Activated CD4-positive, alpha-beta T cell treated with anti-CD3 and anti-CD28 coated beads, Interleukin-2, amount 10 ng/mL, durations not matched to agents 7 days and 5 days (primary cell): ENCODE measurements around the gene NAALADL1. TPM values are rescaled to one million over a fixed set of nuclear protein-coding genes. Genes with fewer than 3 reads are reported as not detected.
A peak's percentile ranks its signal among the peaks of the same experiment; 100 is the strongest.

ENCODE experiments used
- CTCF ChIA-PET: fragments of 350-600 bp; sonication (Branson Sonifier 250); formaldehyde crosslinking; loops from one replicate; lab custom pipeline; 2021; ENCODE audit warnings: antibody characterized with exemption; lab: Charles Lee
- POLR2A ChIA-PET: fragments of 350-600 bp; sonication (Branson Sonifier 250); formaldehyde crosslinking; loops from one replicate; lab custom pipeline; 2021; ENCODE audit warnings: antibody characterized with exemption; lab: Charles Lee
- DNase-seq: peaks from one replicate; pipeline ENCODE4 v3.0.0-alpha.2; 2020
- H3K27ac Mint-ChIP-seq: one replicate; pipeline ENCODE4 v1.8.0; 2021; ENCODE audit warnings: mild to moderate bottlenecking, moderate library complexity, mixed read lengths
- H3K27me3 Mint-ChIP-seq: one replicate; pipeline ENCODE4 v1.8.0; 2021; ENCODE audit warnings: mixed read lengths
- H3K36me3 Mint-ChIP-seq: one replicate; pipeline ENCODE4 v1.8.0; 2021; ENCODE audit warnings: low read depth, mixed read lengths
- H3K4me1 Mint-ChIP-seq: one replicate; pipeline ENCODE4 v1.8.0; 2021; ENCODE audit warnings: mixed read lengths
- H3K4me3 Mint-ChIP-seq: one replicate; pipeline ENCODE4 v1.8.0; 2021; ENCODE audit warnings: mild to moderate bottlenecking, moderate library complexity, mixed read lengths
- H3K9me3 Mint-ChIP-seq: one replicate; pipeline ENCODE4 v1.8.0; 2021; ENCODE audit warnings: mixed read lengths
- total RNA-seq, 2 experiments: library from RNA; stranded (reverse); gene quantifications; one replicate each; pipeline ENCODE4 v1.2.3, GENCODE V29; 2021

Gene NAALADL1
- total RNA-seq, 2 experiments from 2014 or later: 6.3 to 7.3 TPM

DNA sequence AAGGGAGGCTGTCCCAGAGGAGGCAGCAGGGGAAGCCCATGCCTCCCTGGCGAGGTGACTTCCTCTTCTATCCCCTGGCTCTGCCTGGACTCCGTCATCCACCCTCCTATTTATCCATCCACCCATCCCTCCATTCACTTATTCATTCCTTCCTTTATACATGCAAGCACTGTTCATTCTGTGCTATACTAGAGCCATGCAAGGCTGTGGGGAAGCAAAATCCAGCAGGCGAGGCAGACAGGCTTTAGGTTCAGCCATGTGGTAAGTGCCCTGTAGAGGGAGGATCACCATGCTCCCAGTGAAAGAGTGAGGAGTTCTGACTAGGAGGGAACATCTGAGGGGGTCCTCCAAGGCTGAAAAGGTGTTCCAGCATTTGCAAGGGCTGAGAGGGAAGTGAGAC is 1.2 kb upstream of the NAALADL1 start:
- no peak overlapping the region for H3K27ac Mint-ChIP-seq
- no peaks in the 10 kb centered on the region for H3K9me3 Mint-ChIP-seq
- H3K4me3 Mint-ChIP-seq: no peak overlapping the region
- ChIA-PET POLR2A (no interaction called here), CTCF (interaction anchor here (1.2 kb wide), 2 partner anchors 10 to 19 kb away, joined by 3 read pairs; no protein-coding TSS in a partner anchor)
- peaks cover 18% of the 10 kb centered on the region for H3K4me1 Mint-ChIP-seq
- H3K36me3 Mint-ChIP-seq: no peaks in the 10 kb centered on the region
- no peak for DNase-seq
- peaks cover 3% of the 10 kb centered on the region for H3K27me3 Mint-ChIP-seq

DNA sequence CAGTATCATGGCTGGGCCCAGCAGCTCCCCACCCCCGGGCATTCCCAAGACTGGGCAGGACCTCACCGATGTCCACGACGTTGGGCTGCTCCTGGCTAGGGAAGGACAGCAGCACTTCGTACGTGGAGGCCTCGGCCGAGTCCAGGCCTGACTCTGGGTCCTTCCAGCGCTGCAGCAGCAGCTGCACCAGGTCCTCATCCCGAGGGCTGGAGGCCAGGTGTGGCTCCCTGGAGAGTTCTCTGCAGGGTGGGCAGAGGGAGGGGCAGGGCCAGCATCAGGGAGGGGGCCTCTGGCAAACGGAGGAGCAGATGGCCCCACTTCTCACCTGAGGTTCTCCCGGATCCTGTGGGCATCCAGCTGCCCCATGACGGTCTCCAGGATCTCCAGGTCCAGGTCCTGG is 341 bp downstream of the NAALADL1 start:
- POLR2A ChIA-PET: no interaction called here
- CTCF ChIA-PET: interaction anchor here (1.3 kb wide), 1 partner anchor 54 kb away, joined by 3 read pairs; the partner anchor contains the start of gene TM7SF2
- no peak for DNase-seq
- Mint-ChIP-seq H3K27me3 (peaks cover 3% of the 10 kb centered on the region), H3K36me3 (no peaks in the 10 kb centered on the region), H3K4me3 (no peak overlapping the region), H3K4me1 (peaks cover 33% of the 10 kb centered on the region), H3K27ac (no peak overlapping the region), H3K9me3 (no peaks in the 10 kb centered on the region)

DNA sequence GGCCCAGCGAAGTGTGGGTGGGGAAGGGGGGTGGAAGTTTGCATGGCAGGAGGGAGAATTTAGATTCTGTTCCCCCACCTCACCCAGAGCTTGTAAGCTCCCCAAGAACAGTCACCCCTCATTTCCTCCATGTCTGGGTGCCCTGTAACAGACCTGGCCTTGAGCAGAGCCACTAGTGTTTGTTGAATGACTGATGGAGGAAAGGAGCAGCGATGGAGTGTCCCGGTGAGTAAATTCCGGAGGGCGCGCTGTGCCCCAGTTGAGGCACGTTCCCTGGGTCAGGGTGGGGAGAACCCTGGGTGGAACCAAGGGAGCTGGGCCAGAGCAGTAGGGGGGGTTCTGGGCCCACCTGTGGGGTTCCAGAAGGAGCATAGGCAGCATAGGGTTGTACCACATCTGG is 827 bp downstream of the NAALADL1 start:
- no peak overlapping the region for H3K27ac Mint-ChIP-seq
- ChIA-PET POLR2A (no interaction called here), CTCF (interaction anchor here (1.3 kb wide), 2 partner anchors 29 to 54 kb away, joined by 3 to 4 read pairs; partner anchors contain the start of gene TM7SF2)
- no peaks in the 10 kb centered on the region for H3K36me3 Mint-ChIP-seq
- H3K4me1 Mint-ChIP-seq: peaks cover 33% of the 10 kb centered on the region
- H3K4me3 Mint-ChIP-seq: no peak overlapping the region
- DNase-seq: no peak
- no peaks in the 10 kb centered on the region for H3K9me3 Mint-ChIP-seq
- peaks cover 3% of the 10 kb centered on the region for H3K27me3 Mint-ChIP-seq

- DNase-seq: no peak
- POLR2A ChIA-PET: no interaction called here
- Mint-ChIP-seq H3K27ac (no peak overlapping the region), H3K4me3 (no peak overlapping the region), H3K9me3 (no peaks in the 10 kb centered on the region), H3K4me1 (peaks cover 33% of the 10 kb centered on the region), H3K36me3 (no peaks in the 10 kb centered on the region), H3K27me3 (peaks cover 3% of the 10 kb centered on the region)
- CTCF ChIA-PET: interaction anchor here (0.7 to 1.3 kb wide), 4 partner anchors 26 to 55 kb away, joined by 3 to 4 read pairs (median 4); partner anchors contain the start of genes CDCA5 and TM7SF2
Measured at GRCh38 chr11:65056999-65057398, 1.4 kb downstream of the NAALADL1 start.

DNA sequence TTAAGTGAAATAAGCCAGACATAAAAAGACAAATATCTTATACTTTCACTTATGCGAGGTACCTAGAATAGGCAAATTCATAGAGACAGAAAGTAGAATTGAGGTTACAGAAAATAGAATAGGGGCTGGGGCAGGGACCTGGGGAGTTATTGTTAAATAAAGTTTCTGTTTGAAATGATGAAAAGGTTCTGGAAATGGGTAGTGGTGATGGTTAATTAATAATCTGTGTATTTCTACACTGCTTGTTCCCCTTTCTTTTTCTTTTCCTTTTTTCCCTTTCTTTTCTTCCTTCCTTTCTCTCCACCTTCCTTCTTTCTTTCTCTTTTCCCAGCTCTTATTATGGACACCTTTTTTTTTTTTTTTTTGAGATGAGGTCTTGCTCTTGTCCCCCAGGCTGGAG is 2.8 kb downstream of the NAALADL1 start:
- DNase-seq: no peak
- ChIA-PET CTCF (interaction anchor here (1.1 kb wide), 1 partner anchor 22 kb away, joined by 4 read pairs; no protein-coding TSS in a partner anchor), POLR2A (no interaction called here)
- H3K9me3 Mint-ChIP-seq: no peaks in the 10 kb centered on the region
- peaks cover 25% of the 10 kb centered on the region for H3K4me1 Mint-ChIP-seq
- no peaks in the 10 kb centered on the region for H3K36me3 Mint-ChIP-seq
- peaks cover 3% of the 10 kb centered on the region for H3K27me3 Mint-ChIP-seq
- H3K27ac Mint-ChIP-seq: no peak overlapping the region
- no peak overlapping the region for H3K4me3 Mint-ChIP-seq

- Mint-ChIP-seq H3K4me3 (no peak overlapping the region), H3K4me1 (peaks cover 19% of the 10 kb centered on the region), H3K36me3 (no peaks in the 10 kb centered on the region), H3K27ac (peak overlapping the region; percentile 73), H3K27me3 (peaks cover 3% of the 10 kb centered on the region), H3K9me3 (no peaks in the 10 kb centered on the region)
- POLR2A ChIA-PET: interaction anchor here (0.6 to 1.1 kb wide), 2 partner anchors 28 to 153 kb away, joined by 3 to 5 read pairs; no protein-coding TSS in a partner anchor
- peak; percentile 21 for DNase-seq
- CTCF ChIA-PET: no interaction called here
Measured at GRCh38 chr11:65053827-65054508, 4.4 kb downstream of the NAALADL1 start.

DNA sequence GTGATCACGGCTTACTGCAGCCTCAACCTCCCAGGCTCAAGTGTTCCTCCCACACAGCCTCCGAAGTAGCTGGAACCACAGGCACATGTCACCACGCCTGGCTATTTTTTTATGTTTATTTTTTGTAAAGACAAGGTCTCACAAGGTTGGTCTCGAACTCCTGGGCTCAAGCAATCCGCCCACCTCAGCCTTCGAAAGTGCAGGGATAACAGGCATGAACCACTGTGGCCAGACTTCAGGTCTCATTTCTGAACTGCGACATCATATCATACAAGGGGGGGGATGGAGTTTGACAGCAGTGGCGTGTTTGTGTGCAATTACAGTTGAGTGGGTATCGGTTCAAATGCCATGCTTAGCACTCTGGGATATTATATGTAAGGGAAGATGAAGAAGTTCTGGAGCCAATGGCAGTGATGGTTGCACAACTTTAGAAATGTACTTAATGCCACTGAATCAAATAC is 6.9 kb downstream of the NAALADL1 start:
- CTCF ChIA-PET: interaction anchor here (1.2 kb wide), 1 partner anchor 31 kb away, joined by 5 read pairs; no protein-coding TSS in a partner anchor
- POLR2A ChIA-PET: no interaction called here
- peaks cover 38% of the 10 kb centered on the region for H3K4me1 Mint-ChIP-seq
- no peaks in the 10 kb centered on the region for H3K27me3 Mint-ChIP-seq
- no peak overlapping the region for H3K27ac Mint-ChIP-seq
- peaks cover 6% of the 10 kb centered on the region for H3K36me3 Mint-ChIP-seq
- no peak for DNase-seq
- H3K9me3 Mint-ChIP-seq: no peaks in the 10 kb centered on the region
- H3K4me3 Mint-ChIP-seq: no peak overlapping the region

GRCh38 chr11:65047581-65048422 is 10.6 kb downstream of the NAALADL1 start:
- Mint-ChIP-seq H3K27me3 (no peaks in the 10 kb centered on the region), H3K27ac (peak overlapping the region; percentile 86), H3K36me3 (peaks cover 19% of the 10 kb centered on the region), H3K9me3 (no peaks in the 10 kb centered on the region), H3K4me1 (peaks cover 37% of the 10 kb centered on the region), H3K4me3 (peak overlapping the region; percentile 68)
- CTCF ChIA-PET: interaction anchor here (1.1 to 1.2 kb wide), 2 partner anchors 19 to 33 kb away, joined by 3 read pairs; no protein-coding TSS in a partner anchor
- peak; percentile 20 for DNase-seq
- POLR2A ChIA-PET: no interaction called here

GRCh38 chr11:65045728-65046127 is 12.6 kb downstream of the NAALADL1 start:
- Mint-ChIP-seq H3K27me3 (no peaks in the 10 kb centered on the region), H3K27ac (no peak overlapping the region), H3K4me3 (no peak overlapping the region), H3K9me3 (no peaks in the 10 kb centered on the region), H3K4me1 (peaks cover 48% of the 10 kb centered on the region), H3K36me3 (peaks cover 25% of the 10 kb centered on the region)
- DNase-seq: no peak
- CTCF ChIA-PET: interaction anchor here (0.6 to 1.2 kb wide), 4 partner anchors 22 to 65 kb away, joined by 3 to 4 read pairs (median 3); partner anchors contain the start of gene ARL2
- POLR2A ChIA-PET: no interaction called here

GRCh38 chr11:65045061-65045460 is 13.3 kb downstream of the NAALADL1 start:
- no peaks in the 10 kb centered on the region for H3K9me3 Mint-ChIP-seq
- H3K27ac Mint-ChIP-seq: no peak overlapping the region
- H3K27me3 Mint-ChIP-seq: no peaks in the 10 kb centered on the region
- H3K4me1 Mint-ChIP-seq: peaks cover 52% of the 10 kb centered on the region
- no peak for DNase-seq
- H3K4me3 Mint-ChIP-seq: no peak overlapping the region
- CTCF ChIA-PET: interaction anchor here (0.9 to 1.2 kb wide), 3 partner anchors 31 to 66 kb away, joined by 3 to 4 read pairs (median 3); partner anchors contain the start of gene ARL2
- peaks cover 25% of the 10 kb centered on the region for H3K36me3 Mint-ChIP-seq
- POLR2A ChIA-PET: no interaction called here

DNA sequence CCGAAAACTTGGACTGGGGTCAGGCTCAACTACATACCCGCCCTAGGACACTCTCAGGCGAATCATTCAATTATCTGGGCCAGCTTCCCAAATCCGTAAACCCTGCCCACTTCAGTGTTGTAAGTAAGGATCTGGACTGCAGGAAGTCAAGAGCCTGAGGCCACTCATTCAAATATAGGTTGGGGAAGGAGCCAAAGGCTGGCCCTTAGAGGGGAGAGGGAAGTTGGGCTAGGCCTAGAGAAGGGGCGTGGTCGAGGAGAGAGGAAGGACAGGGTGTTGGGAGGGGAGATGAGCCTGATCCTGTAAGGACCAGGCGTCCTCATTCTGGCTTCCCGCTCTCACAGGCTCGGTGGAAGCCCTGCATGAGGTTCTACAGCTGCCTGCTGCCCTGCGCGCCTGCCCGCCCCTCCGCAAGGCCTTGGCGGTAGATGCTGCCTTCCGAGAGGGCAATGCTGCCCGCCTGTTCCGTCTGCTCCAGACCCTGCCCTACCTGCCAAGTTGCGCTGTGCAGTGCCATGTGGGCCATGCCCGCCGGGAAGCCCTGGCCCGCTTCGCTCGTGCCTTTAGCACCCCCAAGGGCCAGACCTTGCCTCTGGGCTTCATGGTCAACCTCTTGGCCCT is 14.4 kb downstream of the NAALADL1 start:
- Mint-ChIP-seq H3K4me1 (peaks cover 57% of the 10 kb centered on the region), H3K27ac (no peak overlapping the region), H3K9me3 (no peaks in the 10 kb centered on the region), H3K4me3 (no peak overlapping the region), H3K36me3 (peaks cover 25% of the 10 kb centered on the region), H3K27me3 (no peaks in the 10 kb centered on the region)
- no peak for DNase-seq
- POLR2A ChIA-PET: no interaction called here
- CTCF ChIA-PET: interaction anchor here (3.9 kb wide), 1 partner anchor 30 kb away, joined by 13 read pairs; the partner anchor contains the start of gene ARL2

GRCh38 chr11:65042891-65043290 is 15.5 kb downstream of the NAALADL1 start:
- DNase-seq: no peak
- ChIA-PET CTCF (interaction anchor here (3.9 kb wide), 1 partner anchor 28 kb away, joined by 13 read pairs; the partner anchor contains the start of gene ARL2), POLR2A (no interaction called here)
- H3K9me3 Mint-ChIP-seq: no peaks in the 10 kb centered on the region
- H3K36me3 Mint-ChIP-seq: peaks cover 24% of the 10 kb centered on the region
- peaks cover 51% of the 10 kb centered on the region for H3K4me1 Mint-ChIP-seq
- H3K4me3 Mint-ChIP-seq: peak overlapping the region; percentile 85
- H3K27me3 Mint-ChIP-seq: no peaks in the 10 kb centered on the region
- no peak overlapping the region for H3K27ac Mint-ChIP-seq
